ENCODE data around the gene ALOXE3.

ALOXE3 gene

GRCh38 chr17:8141741-8142140 is 23.4 kb upstream of the ALOXE3 start:
- no peak for DNase-seq

DNA sequence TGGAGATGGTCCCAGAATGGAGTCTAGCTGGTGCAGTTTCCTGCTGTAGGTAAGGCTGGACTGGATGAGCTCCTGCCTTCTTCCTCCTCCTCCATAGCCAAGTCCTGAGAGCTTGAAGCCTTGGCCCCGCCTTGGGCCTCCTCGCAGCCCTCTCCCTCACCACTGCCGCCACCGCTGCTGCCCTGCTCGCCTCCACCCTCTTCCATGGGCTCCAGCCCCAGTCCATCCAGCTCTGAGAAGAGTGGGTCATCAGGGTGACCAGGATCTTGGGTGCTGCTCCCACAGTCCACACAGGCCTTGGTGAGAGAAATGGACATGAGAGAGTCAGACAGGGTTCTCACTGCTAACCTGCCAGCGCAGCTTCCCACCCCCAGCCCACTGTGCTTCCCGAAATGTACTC is 22.7 kb upstream of the ALOXE3 start:
- DNase-seq = no peak

GRCh38 chr17:8140065-8141029 is 22.0 kb upstream of the ALOXE3 start:
- DNase-seq = no peak

- peak; percentile 65 for DNase-seq
Measured at GRCh38 chr17:8138672-8139371, 20.5 kb upstream of the ALOXE3 start.

DNA sequence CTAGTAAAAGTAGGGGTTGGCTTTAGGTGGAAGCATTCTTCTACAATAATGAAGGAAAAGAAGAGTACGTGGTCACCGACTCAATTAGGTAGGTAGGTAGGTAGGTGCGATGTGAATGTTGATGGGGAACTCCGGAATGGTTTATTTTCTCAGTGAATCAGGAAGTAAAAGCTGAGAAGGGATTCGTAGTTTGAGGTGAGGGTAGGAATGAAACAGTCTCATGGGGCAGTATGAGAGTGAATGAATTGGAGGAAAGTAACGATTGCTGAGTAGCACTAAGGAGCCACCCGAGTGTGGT is 20.0 kb upstream of the ALOXE3 start:
- DNase-seq = no peak

DNA sequence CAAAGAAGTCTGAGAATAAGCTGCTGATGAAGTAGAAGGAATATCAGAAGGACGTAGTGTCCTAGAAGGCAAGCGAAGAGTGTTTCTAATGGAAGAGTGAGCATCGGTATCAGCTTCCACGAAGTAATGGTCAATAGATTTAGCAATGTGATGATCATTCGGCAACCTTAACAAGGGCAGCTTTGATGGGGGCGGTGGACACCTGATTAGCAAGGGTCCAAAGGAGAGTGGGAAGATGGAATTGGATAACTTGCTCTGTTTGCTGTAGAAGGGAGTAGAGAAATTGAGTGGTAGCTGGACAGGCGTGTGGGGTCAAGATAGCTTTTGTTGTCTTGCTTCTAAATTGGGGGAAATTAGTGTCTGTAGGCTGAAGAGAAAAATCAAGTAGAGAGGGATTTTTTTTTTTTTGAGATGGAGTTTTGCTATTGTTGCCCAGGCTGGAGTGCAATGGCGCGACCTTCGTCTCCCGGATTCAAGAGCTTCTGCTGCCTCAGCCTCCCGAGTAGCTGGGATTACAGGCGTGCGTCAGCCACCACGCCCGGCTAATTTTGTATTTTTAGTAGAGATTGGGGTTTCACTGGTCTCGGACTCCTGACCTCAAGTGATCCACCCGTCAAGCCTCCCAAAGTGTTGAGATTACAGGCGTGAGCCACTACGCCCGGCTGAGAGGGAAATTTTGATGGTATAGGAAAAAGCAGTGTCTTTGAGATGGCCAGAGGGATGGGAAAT is 19.5 kb upstream of the ALOXE3 start:
- DNase-seq = no peak

GRCh38 chr17:8133941-8134340 is 15.6 kb upstream of the ALOXE3 start:
- DNase-seq = no peak

DNA sequence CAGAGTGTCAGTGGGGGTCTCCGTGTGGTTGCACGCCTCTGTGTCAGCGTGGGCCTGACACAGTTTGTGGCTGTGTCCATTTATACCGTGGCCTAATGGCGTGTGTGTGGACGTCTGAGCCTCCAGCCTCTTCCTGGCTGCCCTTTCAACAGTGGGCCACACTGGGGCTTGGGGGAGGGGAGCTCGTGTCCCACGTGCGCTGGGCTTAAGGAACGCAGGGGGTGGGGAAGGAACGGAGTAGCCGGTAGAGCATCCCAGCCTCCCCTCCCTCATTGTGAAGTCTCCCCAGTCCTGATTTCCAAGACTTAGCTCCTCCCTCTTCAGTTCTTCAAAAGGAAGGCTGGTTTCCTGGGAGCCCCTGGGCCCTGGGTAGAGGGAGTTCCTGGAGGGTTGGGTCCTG is 15.1 kb upstream of the ALOXE3 start:
- DNase-seq = no peak

DNA sequence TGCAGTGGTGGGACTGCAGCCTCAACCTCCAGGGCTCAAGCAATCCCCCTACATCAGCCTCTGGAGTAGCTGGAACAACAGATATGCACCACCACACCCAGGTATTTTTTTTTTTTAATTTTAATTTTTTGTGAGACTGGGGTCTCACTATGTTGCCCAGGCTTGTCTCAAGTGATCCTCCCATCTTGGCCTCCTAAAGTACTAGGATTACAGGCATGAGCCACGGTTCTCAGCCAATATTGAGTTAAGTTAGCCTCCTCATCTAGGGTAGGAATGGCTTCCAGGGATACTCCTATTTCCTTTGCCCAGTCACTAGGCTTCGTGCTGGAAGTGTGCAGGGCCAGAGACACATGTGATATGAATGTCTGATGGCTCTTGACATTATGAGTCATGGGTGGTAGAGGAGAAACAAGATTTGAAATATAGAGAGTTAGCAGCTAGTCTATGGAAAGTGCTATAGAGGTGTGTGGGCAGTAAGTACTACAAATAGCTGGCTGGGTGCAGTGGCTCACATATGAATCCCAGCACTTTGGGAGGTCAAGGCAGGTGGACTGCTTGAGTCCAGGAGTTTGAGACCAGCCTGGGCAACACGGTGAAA is 13.6 kb upstream of the ALOXE3 start:
- no peak for DNase-seq

DNA sequence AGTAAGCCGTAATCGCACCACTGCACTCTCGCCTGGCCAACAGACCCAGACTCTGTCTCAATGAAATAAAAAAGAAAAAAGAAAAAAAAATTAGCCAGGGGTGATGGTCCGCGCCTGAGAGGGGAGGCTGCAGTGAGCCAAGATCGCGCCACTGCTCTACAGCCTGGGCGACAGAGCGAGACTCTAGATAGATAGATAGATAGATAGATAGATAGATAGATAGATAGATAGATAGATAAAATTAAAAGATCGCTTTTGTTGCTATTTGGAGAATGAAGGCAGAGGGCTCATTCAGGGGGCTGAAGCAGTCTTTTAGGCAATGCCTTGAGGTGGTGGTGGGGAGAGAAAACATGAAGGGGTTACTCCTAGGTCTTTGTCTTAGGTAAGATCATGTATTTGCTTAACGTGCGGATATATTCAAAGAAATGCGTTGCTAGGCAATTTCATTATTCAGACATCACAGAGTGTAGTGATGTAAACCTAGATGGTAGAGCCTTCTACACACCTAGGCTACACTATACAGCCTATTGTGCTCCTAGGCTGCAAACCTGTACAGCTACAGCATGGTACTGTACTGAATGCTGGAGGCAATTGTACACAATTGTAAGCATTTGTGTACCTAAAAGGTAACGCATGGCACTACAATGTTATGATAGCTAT is 9.9 kb upstream of the ALOXE3 start:
- DNase-seq = no peak

DNA sequence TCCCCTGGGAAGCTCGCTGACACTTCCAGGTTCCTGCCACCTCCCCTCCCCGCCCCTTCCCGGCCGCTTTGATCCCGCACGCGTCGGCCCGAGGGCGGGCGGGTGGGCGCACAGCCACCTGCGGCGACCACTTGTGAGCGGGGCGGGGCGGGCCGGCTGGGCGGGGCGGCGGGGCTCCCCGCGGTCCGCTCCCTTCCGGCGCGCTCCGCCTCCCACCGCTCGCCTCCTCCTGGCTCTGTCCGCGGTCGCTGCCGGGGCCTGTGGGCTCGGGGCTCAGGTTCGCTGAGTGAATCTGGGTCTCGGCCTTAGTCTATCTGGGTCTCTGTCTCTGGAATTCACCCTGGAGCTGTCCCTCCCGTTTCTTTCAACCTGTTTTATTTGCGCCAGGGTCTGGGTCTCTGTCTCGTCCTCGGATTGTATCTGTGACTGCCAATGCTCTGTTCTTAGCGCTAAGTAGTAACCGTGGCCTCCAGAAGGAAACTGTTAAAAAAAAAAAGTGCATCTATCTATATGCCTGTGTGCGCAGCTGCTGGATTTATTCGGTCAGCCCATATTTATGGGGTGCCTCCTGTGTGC is 8.3 kb upstream of the ALOXE3 start:
- DNase-seq = no peak

- no peak for DNase-seq
Measured at GRCh38 chr17:8125947-8126490, 7.7 kb upstream of the ALOXE3 start.

DNA sequence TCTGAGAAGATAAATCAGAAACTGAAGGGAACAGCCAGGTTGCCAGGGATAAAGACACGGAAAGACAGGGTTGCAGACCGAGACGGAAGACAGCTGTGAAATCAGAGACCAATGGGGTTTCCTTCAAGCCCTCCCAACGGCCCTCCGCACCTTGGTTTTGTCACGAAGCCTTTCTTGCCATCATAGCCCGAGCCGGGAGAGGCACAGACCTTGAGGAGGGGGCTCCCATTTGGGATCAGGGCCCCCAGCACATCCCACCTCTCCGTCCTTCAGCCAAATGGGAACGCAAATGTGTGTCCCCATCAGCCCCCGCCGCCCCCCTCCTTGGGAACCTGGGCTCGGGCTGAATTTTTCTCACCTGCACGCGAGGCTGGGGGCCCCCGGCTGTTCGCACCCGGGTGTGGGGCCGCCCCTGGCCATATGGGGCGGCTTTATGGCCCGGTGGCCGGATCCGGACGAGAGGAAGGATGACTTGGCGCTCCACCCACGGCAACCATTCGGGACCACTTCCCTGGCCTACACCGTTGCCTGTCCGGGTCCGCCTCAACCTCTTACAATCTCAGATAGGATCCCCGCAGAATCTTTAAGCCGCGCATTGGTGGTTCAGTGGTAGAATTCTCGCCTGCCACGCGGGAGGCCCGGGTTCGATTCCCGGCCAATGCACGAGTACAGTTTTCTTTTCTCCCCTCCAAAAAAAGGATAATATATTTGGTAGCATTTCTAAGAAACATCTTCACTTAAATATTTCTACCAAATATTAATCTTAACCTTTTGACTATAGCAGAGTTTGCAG is 7.0 kb upstream of the ALOXE3 start:
- DNase-seq = no peak

DNA sequence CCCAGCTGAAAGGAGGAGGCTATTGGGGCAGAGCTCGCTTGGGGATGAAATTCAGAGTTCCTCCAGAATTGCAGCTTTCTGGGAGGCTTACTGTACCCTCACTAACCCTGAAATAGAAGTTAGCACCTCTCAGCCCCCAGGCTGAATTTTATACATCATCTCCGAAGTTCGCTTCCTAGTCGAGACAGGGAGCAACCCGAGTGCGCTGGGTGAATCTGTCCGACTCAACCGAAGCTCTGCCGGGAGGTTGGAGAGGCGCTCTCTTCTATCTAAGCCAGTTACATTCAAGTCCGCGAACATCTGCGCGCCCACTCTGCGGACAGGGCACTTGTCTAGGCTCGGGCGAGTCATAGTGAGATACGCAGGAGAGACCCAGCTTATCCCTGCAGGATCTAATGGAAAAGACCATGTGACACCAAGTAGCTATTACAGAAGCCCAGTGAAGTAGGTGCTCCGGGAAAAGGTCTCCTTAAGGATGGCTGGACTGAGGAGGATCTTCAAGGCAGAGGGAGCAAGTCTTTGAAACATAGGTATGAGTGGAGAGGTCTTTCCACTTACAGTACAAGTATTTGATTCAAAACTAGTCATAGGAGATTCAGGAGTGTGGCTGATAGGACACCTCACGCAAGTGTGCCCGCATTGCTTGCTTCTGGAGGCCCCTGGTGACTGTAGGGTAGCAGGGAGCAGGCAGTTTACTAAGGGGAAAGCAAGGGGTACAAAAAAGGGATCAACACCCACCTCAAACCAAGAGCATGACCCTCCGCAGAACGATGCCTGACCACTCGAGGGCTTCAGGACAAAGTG is 6.2 kb upstream of the ALOXE3 start:
- DNase-seq = no peak

DNA sequence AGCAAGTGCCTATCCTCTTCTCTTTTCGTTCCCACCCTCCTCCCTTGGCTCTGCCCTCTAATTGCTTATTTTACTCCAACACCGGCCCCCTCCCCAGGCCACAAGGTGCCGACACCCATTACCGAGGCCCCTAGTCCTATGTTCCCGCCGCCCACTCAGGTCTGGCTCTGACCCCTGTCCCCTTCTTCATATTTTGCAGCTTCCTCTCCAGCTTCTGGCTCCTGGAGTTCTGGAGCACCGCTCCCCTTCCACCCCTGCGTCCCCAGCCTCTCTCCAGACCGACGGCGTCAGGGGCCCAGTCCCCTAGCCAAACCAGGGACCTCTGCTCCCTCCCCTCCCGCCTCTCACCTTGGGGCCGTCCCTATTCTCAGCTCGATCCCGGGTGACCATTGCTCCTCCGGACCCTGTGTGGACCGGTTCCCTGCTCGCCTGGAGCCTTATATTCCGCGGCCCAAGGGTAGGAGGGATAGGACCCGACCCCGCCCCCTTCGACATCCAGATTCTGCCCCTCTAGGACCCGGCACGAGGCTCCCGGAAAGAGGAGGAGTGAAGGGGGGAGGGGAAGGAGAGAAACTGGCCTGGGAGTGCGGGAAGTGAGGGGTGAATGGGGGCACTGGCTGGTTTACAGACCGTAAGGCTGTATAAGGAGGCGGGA is 5.5 kb upstream of the ALOXE3 start, which contains the start of gene HES7:
HES7 (minus strand) TSS at position 412 of the 655 bp plus-strand sequence; CDS start at position 390, 22 bp downstream.
- no peak for DNase-seq

DNA sequence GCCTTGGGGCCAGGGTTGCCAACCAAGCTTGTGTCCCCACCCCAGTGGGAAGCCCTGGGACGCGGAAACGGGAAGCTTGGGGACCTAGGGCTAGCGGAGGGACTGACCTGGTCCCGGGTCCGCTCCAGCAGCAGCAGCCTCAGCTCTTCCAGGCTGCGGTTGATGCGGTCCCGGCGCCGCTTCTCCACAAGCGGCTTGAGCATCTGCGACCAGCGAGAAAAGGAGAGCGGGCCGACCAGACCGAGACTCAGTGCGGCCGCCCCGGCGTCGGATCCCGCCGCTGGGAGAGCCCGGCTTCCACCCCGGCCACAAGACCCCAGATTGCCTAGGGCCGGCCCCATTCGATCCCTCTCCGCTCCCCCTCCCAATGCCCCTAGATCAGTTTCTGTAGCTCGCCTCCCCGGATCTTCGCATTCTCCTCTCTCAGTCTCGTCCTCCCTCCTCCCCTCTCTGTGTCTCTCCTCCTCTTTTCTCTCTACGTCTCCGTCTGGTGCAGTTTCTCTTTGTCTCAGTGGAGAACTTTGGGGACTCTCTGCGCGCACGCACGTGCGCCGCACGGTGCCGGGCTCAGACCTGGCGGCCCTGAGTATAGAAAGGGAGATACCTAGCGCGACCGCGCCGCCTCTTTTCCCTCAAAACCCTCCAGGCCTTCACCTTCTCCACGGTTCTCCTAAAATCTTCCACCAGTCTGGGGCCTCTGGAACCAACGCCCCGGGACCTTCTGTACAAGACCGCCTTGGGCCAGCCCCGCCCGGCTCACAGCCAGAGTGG is 4.8 kb upstream of the ALOXE3 start:
- no peak for DNase-seq

DNA sequence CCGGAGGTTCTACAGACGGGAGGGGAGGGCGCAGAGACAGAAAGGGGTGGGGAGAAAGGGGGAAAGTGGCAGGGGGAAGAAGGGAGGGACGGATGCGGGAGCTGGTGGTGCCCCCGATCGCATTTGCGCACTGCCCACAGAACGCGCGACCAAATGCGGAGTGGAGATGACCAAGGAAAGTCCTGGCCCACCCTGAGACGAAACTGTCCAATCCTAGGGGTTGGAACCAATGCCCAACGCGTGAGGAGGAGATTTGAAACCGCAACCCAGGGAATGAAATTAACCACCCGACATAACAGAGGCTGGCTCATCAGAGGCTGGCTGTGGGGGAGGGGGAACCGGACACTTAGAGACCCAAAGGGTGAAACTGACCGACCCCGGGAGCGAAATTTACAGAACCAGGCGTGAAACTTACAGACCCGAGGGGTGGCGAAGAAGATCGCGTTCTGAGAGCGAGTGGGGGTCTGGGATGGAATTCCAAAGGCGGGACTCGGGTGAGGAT is 4.2 kb upstream of the ALOXE3 start:
- no peak for DNase-seq

DNA sequence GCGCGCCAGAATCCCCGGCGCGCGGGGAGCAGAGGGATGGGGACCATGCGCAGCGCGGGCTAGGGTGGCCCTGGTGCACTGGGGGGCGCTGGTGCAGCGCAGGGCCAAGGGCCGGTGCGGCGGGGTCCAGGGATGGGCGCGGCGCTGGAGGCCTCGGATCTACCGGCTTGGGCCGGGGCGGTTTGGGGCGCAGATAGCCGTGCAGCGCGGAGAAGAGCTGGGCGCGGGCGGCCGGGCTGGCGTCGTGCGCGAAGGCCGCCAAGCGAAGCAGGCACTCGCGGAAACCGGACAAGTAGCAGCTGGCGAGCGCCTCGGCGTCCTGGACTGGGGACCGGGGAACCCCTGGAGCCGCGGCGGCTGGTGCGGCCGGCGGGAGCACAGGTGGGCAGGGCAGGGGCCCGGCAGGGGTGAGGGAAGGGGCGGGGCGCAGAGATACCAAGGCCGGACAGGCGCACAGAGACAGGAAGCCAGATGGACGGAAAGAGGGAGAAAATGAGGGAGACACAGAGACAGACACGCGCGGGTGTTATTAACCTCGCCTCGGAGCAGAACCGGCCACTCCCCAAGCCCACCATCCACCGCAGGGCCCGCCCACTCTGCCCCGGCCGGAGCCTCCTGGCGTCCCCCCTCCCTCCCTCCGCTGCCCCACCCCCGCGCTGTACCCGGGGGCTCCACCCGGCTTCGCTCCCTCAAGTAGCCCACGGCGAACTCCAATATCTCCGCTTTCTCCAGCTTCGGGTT is 3.5 kb upstream of the ALOXE3 start:
- DNase-seq = no peak
